ENCODE data around the gene FNDC3B.
A peak's percentile ranks its signal among the peaks of the same experiment; 100 is the strongest.

The FNDC3B gene

GRCh38 chr3:172120912-172121311 lies 81.5 kb downstream of the FNDC3B start:
- DNase-seq = no peak

- DNase-seq = no peak
These were observed 82.6 kb downstream of the FNDC3B start for GRCh38 chr3:172121981-172122380.

DNA sequence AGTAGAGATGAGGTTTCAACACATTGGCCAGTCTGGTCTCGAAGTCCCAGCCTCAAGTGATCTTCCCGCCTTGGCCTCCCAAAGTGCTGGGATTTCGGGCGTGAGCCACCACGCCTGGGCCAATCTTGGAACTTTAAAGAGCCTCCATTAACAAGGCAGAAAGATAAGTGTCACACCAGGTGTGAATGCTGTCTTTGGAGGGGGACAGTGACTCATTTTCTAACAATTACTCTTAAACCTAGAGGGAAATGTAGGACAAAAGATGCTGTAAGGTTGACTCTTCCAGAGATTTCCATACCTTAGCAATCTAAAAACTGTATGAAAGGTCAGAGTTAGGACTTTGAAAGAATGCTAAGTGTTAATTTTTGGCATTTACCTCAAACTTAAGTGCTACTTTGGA lies 84.9 kb downstream of the FNDC3B start:
- no peak for DNase-seq

- no peak for DNase-seq
These were observed 85.7 kb downstream of the FNDC3B start for GRCh38 chr3:172125053-172125452.

DNA sequence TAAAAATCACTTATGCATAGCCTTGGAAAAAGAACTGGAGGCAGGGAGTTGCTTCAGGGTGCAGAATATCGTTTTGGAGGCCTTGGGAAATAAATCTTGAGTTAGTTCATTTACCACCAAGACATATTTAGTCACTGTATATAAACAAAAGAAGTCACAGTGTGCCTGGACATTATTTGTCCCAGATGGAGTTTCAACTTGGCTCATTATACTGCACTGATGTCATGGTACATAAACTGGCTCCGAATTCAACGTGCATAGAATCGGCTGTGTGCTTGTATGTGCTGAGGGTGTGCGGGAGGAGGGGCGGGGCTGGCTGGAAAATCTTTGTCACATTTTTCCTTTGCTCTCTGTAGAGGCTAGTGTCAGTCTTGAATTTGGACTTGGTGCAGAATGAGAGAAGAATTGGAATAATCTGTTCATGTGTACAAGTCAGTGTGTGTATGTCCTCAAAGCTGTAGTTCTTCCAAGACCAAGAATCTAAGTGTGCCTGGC lies 86.6 kb downstream of the FNDC3B start:
- no peak for DNase-seq

DNA sequence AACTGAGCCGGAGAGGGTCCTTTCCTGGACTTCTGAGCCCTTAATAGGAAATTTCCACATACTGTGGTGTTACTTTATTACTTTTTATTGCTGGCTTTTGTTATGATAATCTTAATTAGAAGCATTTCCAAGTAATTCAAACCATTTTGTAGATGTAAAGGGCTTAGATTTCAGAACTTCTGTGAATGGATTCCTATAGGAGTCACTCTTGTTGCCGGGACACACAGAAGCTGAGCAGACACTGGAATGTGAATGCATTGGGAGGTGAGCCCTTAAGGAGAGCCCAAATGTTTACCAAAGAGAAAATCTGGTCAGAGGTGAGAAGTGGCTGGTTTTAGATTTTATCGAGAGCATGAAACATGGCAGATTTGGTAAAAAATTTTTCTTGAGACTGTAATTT lies 87.4 kb downstream of the FNDC3B start:
- DNase-seq = no peak

GRCh38 chr3:172127141-172127540 lies 87.8 kb downstream of the FNDC3B start:
- DNase-seq = no peak

- DNase-seq = no peak
These were observed 88.7 kb downstream of the FNDC3B start for GRCh38 chr3:172127929-172128580.

GRCh38 chr3:172128858-172129257 lies 89.5 kb downstream of the FNDC3B start:
- no peak for DNase-seq

- no peak for DNase-seq
These were observed 90.1 kb downstream of the FNDC3B start for GRCh38 chr3:172129498-172129849.

- peak; percentile 70 for DNase-seq
These were observed 90.7 kb downstream of the FNDC3B start for GRCh38 chr3:172129850-172130716.

- DNase-seq = no peak
These were observed 91.3 kb downstream of the FNDC3B start for GRCh38 chr3:172130717-172131050.

GRCh38 chr3:172131746-172132145 lies 92.4 kb downstream of the FNDC3B start:
- DNase-seq = no peak

GRCh38 chr3:172132159-172132586 lies 92.8 kb downstream of the FNDC3B start:
- DNase-seq = peak; percentile 23

DNA sequence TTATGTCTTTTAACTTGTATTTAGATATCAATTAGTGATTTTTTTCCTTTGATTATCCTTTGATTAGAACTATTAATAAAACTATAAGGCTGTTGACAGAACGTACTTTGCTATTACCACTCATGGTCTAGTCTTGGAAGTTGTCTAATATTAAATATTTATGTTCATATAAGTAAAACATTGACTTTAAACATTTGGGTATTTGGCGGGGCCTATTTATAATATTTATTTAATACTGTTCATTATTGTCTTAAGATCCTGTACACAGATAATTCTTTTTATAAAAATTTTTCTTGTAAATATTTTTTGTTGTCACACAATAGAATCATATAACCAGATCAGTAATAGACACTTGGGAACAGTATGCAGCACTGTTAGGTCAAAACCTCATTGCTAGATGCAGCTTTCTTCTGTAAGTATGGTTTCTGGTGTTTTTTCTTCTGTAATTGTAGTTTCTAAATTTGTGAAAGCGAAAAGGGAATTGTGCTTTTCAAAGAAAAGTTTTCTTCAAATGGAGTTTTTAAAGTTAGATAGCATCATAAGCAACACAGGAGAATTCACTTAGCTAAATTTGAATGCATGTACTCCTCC lies 93.4 kb downstream of the FNDC3B start:
- no peak for DNase-seq

- DNase-seq = no peak
These were observed 94.5 kb downstream of the FNDC3B start for GRCh38 chr3:172133838-172134237.

DNA sequence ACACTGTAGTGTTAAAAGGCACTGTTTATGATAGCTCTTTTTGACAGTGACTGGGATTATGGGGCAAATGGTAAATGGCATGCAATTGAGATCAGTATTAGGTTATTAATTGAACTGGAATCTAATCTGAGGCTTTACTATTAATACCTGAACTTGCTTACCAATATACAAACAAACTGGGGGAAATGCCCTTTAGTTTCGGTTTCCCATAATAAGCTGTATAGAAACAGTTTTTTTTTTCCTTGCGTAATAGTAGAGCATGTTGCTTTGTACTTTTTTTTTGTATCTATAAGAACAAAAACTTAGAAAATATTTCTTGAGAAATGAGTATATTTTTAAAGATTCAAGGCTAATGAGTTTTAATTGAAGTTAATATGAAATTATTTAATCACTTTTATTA lies 95.0 kb downstream of the FNDC3B start:
- no peak for DNase-seq

DNA sequence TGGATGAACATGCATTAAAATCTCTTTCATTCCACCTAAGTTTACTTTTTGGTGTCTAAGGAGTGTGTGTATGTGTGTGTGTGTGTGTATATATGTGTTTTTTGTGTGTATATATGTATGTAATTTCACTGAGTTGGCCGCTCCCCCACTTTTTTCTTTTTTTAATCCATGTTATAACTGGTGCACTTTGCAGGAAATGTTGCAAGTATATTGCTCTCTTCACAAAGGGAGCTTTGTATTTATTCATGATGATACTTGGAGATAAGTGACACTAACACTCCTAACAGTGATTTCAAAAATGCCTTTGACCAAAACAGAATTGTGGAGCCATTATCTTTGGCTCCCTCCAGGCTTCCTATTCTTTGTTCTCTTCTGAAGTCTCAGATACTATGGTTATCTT lies 95.8 kb downstream of the FNDC3B start:
- DNase-seq = no peak

GRCh38 chr3:172135820-172136219 lies 96.4 kb downstream of the FNDC3B start:
- DNase-seq = no peak

- no peak for DNase-seq
These were observed 97.0 kb downstream of the FNDC3B start for GRCh38 chr3:172136330-172136729.

- DNase-seq = no peak
These were observed 98.2 kb downstream of the FNDC3B start for GRCh38 chr3:172137287-172138192.

- no peak for DNase-seq
These were observed 98.8 kb downstream of the FNDC3B start for GRCh38 chr3:172138193-172138537.

Measured in activated naive CD4-positive, alpha-beta T cell treated with Interleukin-2 at 50 U/mL for 16 hours (primary cell).